ENCODE data around the gene UTP20. TPM values are rescaled to one million over a fixed set of nuclear protein-coding genes. Genes with fewer than 3 reads are reported as not detected.

The UTP20 gene
- total RNA-seq, 1 donor from 2014 or later: 12.1 TPM

GRCh38 chr12:101343893-101344292 is 64.0 kb downstream of the UTP20 start:
- TF ChIP-seq, protein P1, sequence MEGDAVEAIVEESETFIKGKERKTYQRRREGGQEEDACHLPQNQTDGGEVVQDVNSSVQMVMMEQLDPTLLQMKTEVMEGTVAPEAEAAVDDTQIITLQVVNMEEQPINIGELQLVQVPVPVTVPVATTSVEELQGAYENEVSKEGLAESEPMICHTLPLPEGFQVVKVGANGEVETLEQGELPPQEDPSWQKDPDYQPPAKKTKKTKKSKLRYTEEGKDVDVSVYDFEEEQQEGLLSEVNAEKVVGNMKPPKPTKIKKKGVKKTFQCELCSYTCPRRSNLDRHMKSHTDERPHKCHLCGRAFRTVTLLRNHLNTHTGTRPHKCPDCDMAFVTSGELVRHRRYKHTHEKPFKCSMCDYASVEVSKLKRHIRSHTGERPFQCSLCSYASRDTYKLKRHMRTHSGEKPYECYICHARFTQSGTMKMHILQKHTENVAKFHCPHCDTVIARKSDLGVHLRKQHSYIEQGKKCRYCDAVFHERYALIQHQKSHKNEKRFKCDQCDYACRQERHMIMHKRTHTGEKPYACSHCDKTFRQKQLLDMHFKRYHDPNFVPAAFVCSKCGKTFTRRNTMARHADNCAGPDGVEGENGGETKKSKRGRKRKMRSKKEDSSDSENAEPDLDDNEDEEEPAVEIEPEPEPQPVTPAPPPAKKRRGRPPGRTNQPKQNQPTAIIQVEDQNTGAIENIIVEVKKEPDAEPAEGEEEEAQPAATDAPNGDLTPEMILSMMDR (IDR thresholded peaks at IDR 0.05; ENCODE audit: partially characterized antibody, unreplicated experiment): no peak
- H3K9me3 Mint-ChIP-seq (ENCODE audit: unreplicated experiment): no peaks in the 10 kb centered on the region
- H3K27ac Mint-ChIP-seq (ENCODE audit: unreplicated experiment): no peak overlapping the region
- no peak for DNase-seq
- H3K27me3 Mint-ChIP-seq (ENCODE audit: unreplicated experiment): peaks cover under 1% of the 10 kb centered on the region
- H3K4me1 Mint-ChIP-seq (ENCODE audit: low read depth, unreplicated experiment): no peaks in the 10 kb centered on the region
- no peak overlapping the region for H3K4me3 Mint-ChIP-seq (ENCODE audit: unreplicated experiment)
- H3K36me3 Mint-ChIP-seq (ENCODE audit: unreplicated experiment): peaks cover 2% of the 10 kb centered on the region

GRCh38 chr12:101351682-101352081 is 71.8 kb downstream of the UTP20 start:
- H3K9me3 Mint-ChIP-seq (ENCODE audit: unreplicated experiment): peaks cover 1% of the 10 kb centered on the region
- H3K4me1 Mint-ChIP-seq (ENCODE audit: low read depth, unreplicated experiment): no peaks in the 10 kb centered on the region
- H3K27ac Mint-ChIP-seq (ENCODE audit: unreplicated experiment): no peak overlapping the region
- peaks cover 9% of the 10 kb centered on the region for H3K36me3 Mint-ChIP-seq (ENCODE audit: unreplicated experiment)
- DNase-seq: no peak
- no peak overlapping the region for H3K4me3 Mint-ChIP-seq (ENCODE audit: unreplicated experiment)
- peaks cover 3% of the 10 kb centered on the region for H3K27me3 Mint-ChIP-seq (ENCODE audit: unreplicated experiment)
- TF ChIP-seq, protein P1 (IDR thresholded peaks at IDR 0.05; ENCODE audit: partially characterized antibody, unreplicated experiment): no peak

DNA sequence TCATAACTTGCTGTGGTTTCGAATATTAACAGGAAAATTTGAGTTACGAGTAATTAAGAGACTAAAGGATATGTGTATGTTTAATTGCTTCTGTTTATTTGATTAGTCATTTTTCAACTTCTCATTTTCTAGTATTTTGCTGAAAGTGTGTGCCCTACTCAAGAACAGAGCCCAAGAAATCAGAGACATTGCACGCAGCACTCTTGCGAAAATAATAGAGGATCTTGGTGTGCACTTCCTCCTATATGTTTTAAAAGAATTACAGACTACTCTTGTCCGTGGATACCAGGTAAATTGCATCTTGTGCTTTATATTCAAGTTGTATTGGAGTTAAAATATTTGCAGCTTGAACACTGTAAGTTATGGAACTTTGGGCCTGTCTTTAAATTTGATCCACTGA is 76.9 kb downstream of the UTP20 start:
- Mint-ChIP-seq H3K27me3 (ENCODE audit: unreplicated experiment) (no peaks in the 10 kb centered on the region), H3K36me3 (ENCODE audit: unreplicated experiment) (no peaks in the 10 kb centered on the region), H3K4me3 (ENCODE audit: unreplicated experiment) (no peak overlapping the region), H3K9me3 (ENCODE audit: unreplicated experiment) (peaks cover 1% of the 10 kb centered on the region), H3K27ac (ENCODE audit: unreplicated experiment) (no peak overlapping the region), H3K4me1 (ENCODE audit: low read depth, unreplicated experiment) (no peaks in the 10 kb centered on the region)
- DNase-seq: no peak
- TF ChIP-seq, protein P1 (IDR thresholded peaks at IDR 0.05; ENCODE audit: partially characterized antibody, unreplicated experiment): no peak

- no peak overlapping the region for H3K27ac Mint-ChIP-seq (ENCODE audit: unreplicated experiment)
- no peaks in the 10 kb centered on the region for H3K36me3 Mint-ChIP-seq (ENCODE audit: unreplicated experiment)
- H3K9me3 Mint-ChIP-seq (ENCODE audit: unreplicated experiment): no peaks in the 10 kb centered on the region
These were observed 81.5 kb downstream of the UTP20 start for GRCh38 chr12:101361455-101361854.

GRCh38 chr12:101368016-101368415 is 88.1 kb downstream of the UTP20 start:
- H3K27ac Mint-ChIP-seq (ENCODE audit: unreplicated experiment): no peak overlapping the region
- H3K36me3 Mint-ChIP-seq (ENCODE audit: unreplicated experiment): peaks cover 4% of the 10 kb centered on the region
- peaks cover 1% of the 10 kb centered on the region for H3K9me3 Mint-ChIP-seq (ENCODE audit: unreplicated experiment)
- TF ChIP-seq, protein P1 (IDR thresholded peaks at IDR 0.05; ENCODE audit: partially characterized antibody, unreplicated experiment): no peak
- H3K4me1 Mint-ChIP-seq (ENCODE audit: low read depth, unreplicated experiment): no peaks in the 10 kb centered on the region
- no peak overlapping the region for H3K4me3 Mint-ChIP-seq (ENCODE audit: unreplicated experiment)
- H3K27me3 Mint-ChIP-seq (ENCODE audit: unreplicated experiment): peaks cover 2% of the 10 kb centered on the region
- no peak for DNase-seq

More at GRCh38 chr12:101361455-101361854, 81.5 kb downstream of the UTP20 start:
- TF ChIP-seq, protein P1 (IDR thresholded peaks at IDR 0.05; ENCODE audit: partially characterized antibody, unreplicated experiment): no peak
- no peak overlapping the region for H3K4me3 Mint-ChIP-seq (ENCODE audit: unreplicated experiment)
- no peak for DNase-seq
- H3K4me1 Mint-ChIP-seq (ENCODE audit: low read depth, unreplicated experiment): no peaks in the 10 kb centered on the region
- H3K27me3 Mint-ChIP-seq (ENCODE audit: unreplicated experiment): no peaks in the 10 kb centered on the region
